ENCODE measurements around the gene AK5.

DNA sequence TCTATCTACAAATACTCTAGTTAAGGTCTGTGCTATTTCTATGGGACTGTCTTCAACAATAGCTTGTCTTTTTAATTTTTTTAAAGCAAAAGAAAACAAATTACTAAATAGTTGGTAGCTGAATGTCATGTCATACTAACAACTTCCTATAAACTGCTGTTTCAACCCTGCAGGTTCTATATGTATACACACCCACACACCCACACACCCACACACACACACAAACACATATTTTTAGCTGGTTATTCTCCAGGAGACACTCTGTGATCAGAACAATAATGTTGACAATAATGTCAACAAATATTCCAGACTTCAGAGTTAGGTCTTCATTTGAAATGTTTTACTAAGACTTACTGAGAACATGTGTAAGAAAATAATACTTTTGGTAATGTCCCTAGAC, 66.7 kb downstream of the AK5 start:
- TF ChIP-seq, protein P1, sequence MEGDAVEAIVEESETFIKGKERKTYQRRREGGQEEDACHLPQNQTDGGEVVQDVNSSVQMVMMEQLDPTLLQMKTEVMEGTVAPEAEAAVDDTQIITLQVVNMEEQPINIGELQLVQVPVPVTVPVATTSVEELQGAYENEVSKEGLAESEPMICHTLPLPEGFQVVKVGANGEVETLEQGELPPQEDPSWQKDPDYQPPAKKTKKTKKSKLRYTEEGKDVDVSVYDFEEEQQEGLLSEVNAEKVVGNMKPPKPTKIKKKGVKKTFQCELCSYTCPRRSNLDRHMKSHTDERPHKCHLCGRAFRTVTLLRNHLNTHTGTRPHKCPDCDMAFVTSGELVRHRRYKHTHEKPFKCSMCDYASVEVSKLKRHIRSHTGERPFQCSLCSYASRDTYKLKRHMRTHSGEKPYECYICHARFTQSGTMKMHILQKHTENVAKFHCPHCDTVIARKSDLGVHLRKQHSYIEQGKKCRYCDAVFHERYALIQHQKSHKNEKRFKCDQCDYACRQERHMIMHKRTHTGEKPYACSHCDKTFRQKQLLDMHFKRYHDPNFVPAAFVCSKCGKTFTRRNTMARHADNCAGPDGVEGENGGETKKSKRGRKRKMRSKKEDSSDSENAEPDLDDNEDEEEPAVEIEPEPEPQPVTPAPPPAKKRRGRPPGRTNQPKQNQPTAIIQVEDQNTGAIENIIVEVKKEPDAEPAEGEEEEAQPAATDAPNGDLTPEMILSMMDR (IDR thresholded peaks at IDR 0.05; ENCODE audit: low read depth, low read length, poor library complexity, severe bottlenecking): no peak
- no peak for TF ChIP-seq EZH2phosphoT487 (IDR thresholded peaks at IDR 0.05; ENCODE audit: borderline replicate concordance, low read length)
